RCC 7860 (cell line): ENCODE results near the gene LRCOL1.

Experiments used
- DNase-seq: peaks from one replicate; pipeline ENCODE4 v3.0.0-alpha.2; 2015; ENCODE audit warnings: low spot score
- FAIRE-seq: peaks from 2 replicates; lab custom pipeline; 2012; peaks lifted over from hg19 to GRCh38; lab: Jason Lieb, UNC

The LRCOL1 gene

DNA sequence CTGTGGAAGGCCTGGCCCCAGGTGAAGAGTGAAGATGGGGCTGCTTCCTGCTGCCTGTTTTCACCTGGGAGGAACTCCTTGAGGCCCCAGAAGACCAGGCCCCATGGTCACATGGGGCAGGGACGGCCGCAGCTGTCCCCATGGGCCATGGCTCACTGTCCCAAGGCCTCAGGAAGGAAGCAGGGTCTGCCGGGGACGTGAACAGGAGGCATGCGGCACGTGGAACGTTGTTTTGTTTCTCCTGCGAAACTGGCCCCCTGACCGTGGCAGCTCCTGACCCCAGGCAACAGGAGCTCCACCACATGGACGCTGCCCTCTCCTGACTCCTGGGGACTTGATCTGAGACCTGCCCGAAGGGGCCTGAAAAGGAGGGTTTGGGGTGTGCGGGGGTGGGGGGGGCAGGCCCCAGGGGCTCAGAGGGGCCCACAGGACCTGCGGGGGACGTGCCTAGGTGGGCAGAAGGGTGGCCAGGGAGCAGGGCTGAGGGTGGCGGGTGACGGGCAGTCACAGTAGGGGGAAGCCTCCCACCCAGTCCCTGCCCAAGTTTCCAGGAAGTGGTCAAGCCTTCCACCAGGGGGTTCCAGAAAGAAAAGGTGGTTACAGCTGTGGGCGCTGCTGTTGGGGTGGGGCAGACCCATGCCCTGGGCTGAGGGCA lies 41.4 kb downstream of the LRCOL1 start:
- DNase-seq = no peak
- FAIRE-seq = no peak

DNA sequence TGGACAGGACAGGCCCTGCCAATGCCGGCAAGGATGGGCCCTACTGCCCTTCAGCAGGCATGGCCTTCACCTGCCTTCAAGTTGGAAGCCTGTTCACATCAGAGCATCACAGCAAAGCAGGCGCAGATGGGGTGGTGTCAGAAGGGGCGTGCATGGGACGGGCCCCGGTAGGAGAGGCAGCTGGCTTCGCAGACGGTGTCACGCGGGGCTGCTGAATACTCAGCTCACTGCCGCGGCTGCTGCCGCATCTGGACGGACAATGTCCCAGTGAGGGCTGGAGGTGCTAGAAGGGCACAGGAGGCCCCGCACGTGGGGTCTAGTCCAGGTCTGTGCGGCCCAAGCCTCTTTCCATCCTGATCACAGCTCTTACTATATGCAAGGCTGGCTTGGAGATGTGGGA lies 42.1 kb downstream of the LRCOL1 start:
- FAIRE-seq (no peak), DNase-seq (no peak)

DNA sequence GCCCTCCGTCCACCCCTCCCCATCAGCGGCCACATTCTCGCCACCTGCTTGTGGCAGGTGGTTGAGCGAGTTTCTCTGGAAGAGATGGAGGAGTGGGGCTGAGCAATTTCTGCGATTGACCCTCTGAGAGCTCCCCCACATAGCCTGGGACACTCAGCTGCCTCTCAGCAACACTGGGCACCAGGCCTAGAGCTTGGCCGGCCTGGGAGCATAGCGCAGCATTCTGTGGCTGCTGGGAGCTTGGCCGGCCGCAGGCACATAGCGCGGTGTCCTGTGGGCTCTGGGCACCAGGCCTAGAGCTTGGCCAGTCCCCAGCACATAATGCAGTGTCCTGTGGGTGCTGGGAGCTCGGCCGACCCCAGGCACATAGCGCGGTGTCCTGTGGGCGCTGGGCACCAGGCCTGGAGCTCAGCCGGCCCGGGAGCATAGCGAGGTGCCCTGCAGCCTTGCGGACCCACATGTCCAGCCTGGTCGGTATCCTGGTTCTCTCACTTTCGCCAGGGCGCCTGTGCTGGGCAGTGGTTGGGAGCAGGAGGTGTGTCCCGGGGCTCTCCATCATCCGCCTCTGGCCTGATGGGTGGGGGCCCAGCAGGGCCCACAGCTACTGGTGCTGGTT lies 43.8 kb downstream of the LRCOL1 start:
- DNase-seq (no peak), FAIRE-seq (no peak)

DNA sequence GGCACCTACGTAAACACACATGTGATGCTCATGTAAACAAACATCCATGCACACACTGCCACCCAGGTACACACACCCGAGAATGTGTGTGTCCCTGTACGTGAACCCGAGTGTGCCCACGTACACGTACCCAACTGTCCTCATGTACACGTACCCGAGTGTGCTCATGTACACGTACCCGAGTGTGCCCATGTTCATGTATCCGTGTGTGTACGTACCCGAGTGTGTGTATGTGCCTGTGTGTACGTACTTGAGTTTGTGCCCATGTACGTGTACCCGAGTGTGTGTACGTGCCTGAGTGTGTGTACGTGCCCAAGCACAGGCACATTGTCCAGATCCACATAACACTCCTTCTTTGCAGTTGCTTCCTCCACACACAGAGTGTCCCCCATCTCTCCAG lies 45.0 kb downstream of the LRCOL1 start:
- DNase-seq (no peak), FAIRE-seq (no peak)

DNA sequence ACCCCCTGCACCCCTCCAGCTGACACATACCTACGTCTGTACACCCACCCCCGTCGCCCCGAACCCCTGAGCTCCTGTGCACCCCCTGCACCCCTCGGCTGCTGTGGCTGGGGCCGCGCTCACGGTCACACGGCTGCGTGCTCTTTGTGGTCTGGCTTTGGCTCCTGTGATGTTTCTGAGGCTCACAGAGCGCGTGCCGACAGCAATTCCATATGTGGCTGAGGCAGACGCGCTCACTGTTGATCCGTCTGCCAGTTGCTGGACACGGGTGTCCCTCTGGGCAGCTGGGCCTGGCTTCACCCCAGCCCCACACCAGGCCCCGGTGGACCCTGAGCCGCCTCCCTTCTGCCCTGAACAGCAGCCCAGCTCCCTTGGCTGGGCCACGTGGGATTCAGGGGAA lies 46.5 kb downstream of the LRCOL1 start:
- DNase-seq (no peak), FAIRE-seq (no peak)

DNA sequence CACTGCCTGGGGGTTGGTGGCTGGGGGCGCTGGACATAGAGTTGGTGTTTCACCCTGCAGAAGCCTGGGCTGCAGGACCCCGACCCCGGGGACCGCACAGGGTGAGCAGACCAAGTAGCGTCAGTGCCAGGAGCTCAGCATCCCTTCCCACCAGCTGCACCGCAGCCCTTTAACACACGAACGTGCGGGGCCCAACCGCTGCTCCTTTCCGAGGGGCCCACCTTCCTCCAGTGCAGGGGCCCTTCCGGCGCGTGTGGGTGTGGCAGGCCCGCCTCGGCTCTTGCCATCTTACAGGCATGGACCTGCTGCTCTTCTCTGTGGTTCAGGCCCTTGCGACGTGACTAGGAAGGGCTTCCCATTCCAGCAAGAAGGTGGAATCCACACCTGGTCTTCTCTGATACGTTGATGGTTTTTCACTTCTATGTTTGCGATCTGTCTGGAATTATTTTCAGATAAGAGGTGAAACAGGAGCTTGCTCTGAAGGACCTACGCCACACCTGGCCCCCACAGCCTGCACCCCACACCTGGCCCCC lies 47.8 kb downstream of the LRCOL1 start:
- FAIRE-seq (no peak), DNase-seq (no peak)

DNA sequence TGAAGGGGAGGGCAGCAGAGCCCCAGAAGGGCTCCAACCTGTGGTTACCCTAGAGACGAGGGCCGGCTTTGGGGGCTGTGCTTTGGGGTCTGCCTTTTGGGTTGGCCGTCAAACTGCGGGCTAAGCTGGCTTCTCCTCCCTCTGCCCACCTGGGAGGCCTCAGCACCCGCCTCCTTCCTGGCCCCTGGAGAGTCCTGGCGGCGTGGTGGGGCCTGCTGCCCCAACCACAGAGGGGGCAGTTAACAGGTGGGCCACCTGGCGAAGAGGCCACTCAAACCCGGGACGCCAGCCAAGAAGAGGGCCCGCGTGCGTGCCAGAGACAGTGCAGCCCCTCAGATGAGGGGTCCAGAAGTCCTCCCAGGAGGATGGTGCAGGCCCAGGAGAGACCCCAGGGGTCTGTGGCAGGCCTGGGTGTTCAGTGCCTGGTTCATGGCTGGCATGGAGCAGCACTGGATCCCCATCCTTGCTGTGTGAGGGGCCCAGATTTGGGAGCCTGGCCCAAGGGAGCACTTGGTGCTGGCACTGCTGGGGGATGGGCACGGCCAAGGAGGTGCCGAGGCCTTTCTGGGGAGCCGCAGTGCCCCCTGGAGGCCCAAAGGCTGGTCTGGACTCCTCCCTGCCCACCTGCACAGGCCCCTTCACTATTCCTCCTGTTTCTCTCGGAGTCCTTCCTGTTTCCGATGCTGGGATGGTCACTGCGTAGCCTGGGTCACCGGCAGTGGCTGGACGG lies 48.8 kb downstream of the LRCOL1 start:
- no peak for FAIRE-seq
- DNase-seq = no peak

DNA sequence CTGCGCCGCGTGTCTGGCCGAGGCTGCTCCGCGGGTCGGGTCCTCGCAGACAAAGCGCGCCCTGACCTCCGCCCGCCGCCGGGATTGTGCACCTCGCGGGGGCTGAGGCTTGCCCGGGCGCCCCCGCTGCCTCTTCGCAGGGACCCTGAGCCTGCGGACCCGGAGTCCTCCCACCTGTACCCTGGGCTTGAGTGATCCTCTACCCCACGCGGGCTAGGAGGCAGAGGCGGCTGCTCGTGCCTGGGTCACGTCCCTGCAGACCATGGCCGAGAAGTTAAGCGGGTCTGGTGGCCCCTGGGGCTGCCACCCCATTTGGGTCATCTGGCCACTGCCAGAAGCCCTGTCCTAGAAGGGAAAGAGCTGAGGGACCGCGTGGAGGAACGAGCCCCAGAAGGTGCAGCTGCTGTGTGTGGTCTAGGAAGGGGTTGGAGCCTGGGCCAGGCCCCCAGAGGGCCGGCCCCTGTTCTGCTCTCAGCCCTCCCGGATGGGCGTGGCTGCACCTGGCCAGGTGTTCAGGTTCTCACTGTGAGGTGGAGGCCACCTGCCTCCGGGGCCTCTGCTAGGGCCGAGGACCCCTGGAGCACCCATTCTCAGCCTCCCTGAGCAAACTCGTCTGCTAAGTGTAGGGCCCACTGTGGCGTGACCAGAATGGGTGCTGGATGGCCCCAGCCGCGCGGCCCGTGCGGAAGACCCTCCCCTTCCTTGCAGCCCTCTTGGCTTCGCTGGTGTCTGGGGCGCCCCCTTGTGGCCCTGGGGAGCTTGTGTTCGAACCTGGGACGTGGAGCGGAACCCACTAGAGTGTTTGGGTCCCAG lies 49.6 kb downstream of the LRCOL1 start:
- no peak for FAIRE-seq
- DNase-seq = peak; percentile 45

DNA sequence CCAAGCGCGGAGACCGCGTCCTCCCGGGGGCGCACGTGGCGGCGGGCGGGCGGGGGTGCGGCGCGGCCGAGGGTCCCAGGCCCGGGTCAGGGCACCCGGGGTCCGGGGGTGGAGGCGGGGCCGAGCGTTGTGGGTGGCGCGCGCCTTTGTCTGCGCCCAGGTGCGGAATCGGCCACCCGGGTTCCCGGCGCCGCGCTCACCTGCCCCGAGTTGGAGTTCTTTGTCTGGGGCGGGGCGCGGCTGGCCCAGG lies 50.1 kb downstream of the LRCOL1 start:
- FAIRE-seq = no peak

DNA sequence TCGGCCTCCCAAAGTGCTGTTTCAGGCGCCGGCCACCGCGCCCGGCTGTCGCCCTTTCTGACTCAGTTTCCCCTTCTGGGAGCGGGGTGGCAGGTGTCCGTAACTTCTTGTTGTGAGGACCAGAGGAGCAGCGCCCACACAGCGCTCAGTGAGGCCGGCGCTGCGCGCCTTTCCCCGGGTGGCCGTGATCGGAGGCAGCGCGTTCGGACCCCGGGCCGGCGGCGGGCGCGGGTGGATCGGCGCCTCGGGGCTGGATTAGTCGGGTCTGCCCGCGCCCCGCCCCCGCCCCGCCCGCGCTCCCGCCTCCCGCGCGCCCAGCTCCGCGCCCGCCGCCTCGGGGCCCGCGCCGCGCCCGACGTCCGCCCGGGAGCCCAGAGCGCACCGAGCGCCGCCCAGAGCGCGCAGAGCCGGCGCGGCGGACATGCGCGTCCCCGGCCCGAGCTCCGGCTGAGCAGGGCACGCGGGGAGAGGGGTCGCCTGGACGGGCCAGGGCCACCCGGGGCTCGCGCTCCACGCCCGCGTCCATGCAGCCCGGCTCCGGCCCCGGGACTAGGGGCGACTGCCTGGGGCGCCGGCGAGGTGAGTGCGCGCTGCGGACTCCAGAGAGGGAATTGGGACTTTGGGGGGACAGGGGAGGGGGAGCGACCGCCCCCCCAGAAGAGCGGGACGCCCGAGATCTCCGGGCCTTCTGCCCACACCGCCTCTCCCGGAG lies 50.6 kb downstream of the LRCOL1 start:
- FAIRE-seq (no peak), DNase-seq (peak; percentile 8)

More for the DNA sequence above, 50.1 kb downstream of the LRCOL1 start:
- no peak for DNase-seq

DNA sequence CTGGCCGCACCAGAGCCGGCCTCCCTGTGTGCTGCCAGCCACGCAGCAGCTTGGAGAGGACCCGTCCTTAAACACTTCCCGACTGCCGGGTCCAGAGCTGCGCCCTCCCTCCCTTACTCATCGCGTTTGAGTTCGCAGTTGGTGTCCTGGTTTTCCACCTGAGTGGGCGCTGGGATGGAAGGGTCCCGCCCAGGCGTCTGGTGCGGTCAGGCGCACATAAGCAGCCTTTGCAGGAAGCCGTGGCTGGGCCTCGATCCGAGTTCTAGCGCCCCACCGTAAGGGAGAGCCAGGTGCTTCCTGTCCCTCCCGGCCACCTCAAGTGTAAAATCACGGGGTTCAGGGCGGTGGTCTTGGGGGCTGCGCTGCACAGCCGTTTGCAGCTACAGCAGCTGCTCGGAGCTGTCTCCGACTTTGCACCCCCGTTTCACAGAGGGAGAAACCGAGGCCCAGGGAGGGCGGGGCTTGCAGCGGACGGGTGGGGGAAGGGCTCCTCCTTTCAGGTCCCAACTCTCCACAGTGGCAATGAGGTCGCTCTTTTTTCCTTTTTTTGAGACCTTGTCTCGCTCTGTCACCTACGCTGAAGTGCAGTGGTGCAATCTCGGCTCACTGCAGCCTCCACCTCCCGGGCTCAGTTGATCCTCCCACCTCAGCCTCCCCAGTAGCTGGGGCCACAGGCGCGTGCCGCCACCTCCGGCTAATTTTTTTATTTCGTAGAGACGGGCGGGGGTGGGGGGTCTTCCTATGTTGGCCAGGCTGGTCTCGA lies 51.3 kb downstream of the LRCOL1 start:
- FAIRE-seq = peak; percentile 78
- DNase-seq = peak; percentile 75

DNA sequence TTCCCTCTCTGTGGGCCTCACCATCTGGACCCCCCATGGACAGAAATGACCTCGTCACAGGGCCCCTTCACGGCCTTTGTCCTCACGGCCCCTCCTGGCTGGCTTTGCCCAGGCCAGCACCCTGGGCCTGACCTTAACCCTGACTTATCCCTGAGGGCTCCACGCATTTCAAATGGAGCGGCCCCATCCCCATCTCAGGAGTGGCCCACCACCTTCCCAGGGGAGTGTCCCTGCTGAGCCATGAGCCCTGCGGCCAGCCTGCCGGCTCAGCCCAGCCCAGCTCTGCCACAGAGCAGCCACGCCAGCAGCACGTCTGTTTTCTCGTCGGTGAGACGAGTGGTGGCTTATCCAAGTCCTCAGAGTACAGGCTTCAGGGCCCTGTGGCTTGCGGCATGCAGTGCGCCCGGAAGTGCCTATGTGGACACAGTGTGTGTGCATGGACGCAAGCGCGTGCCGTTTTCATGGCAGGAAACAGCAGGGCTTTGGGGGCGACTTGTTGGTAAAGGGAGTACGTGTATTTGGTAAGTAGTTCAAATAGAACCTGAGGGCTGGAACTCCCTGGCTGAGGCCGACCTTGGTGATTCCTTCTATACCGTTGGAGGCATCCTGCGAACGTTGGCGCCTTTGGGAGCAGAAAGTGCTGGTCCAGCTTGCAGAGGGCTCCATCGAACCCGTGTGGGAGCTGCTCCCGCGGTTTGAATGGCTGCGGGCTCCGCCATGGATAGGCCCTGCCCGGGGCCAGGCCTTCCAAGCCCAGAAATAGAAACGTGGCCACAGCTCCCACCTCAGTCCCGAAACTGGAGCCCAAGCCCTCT lies 52.1 kb downstream of the LRCOL1 start:
- FAIRE-seq (no peak), DNase-seq (no peak)

DNA sequence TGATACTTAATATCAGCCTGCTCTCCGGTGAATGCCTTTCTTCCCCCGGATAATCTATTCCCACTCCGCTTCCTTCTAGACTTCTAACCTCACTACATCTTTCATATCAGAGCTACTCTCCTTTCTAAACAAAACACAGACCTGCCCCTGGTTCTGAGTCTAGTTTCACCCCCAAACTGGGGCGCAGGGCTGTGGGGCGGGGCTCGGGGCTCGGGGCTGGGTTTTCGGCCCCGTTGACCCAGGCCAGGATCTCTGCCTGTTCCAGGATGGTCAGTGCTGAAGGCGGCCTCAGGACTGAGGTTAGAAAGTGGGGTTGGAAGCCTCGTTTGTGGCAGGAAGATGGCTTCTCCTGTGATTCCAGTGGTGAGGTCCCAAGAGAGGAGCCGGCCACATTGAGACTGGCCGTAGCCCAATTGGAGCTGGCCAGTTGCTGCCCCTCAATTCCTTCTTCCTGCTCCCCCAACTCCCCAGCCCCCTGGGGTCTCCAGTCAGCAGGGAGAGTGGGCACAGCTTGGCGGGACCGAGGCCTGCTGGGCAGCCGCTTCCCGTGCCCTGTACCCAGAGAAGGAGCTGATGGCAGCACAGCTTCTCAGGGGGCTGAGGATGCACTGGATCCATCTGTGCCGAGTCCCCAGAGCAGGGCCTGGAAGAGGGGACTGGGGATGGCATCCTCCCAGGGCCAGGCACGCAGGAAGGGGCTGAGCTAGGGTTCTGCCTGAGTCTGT lies 52.9 kb downstream of the LRCOL1 start:
- FAIRE-seq = no peak

DNA sequence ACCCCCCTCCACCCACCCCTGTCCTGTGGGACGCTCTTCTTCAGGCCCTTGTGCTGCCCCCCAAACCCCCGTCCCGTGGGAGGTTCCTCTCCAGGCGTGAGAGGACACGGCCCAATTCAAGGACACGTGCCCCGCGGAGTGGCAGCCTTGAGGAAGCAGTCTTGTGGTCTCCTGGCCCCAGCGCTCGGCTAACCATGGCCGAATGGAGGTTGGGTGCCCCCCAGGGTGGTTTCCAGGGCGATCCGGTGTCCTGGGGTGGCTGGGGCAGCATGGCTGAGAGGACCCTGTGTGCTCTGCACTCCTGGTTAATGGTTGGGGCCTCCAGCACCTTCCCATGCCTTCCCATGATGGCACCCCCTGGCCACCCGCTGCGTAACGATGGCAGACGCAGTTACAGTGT lies 53.6 kb downstream of the LRCOL1 start:
- no peak for FAIRE-seq
- no peak for DNase-seq

More for the DNA sequence above, 52.9 kb downstream of the LRCOL1 start:
- no peak for DNase-seq

DNA sequence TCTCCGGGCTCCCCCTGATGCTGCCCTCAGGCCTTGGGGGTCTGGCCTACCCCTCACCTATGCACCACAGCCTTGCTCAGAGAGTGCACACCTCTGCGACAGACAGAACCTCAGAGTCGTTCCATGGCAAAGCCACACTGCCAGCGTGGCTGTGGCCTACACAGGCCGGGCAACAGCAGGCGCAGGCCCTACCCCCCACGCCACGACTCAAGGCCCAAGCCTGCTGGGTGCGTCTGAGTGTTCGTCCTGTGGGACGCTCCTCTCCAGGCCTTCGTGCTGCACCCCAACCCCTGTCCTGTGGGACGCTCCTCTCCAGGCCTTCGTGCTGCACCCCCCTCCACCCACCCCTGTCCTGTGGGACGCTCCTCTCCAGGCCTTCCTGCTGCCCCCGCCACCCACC lies 54.2 kb downstream of the LRCOL1 start:
- DNase-seq (no peak), FAIRE-seq (no peak)

DNA sequence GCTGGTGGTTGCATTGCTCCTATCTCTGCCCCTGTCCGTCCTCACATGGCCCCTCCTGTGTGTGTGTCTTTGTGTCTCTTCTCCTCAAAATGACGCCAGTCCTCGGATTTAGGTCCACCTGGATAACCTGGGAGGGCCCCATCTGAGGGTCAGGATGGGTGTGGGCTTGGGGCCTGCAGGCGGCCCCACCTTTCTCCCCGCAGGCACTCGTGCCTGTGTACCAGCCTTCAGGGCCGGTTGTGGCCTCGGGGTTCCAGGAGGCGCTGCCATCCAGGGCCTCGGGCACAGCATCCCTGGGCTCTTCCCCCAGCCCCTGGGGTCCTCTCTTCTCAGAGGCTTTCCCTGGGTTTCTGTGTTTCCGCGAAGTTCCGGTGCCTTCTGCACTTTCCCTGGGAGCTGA lies 54.7 kb downstream of the LRCOL1 start:
- no peak for FAIRE-seq

DNA sequence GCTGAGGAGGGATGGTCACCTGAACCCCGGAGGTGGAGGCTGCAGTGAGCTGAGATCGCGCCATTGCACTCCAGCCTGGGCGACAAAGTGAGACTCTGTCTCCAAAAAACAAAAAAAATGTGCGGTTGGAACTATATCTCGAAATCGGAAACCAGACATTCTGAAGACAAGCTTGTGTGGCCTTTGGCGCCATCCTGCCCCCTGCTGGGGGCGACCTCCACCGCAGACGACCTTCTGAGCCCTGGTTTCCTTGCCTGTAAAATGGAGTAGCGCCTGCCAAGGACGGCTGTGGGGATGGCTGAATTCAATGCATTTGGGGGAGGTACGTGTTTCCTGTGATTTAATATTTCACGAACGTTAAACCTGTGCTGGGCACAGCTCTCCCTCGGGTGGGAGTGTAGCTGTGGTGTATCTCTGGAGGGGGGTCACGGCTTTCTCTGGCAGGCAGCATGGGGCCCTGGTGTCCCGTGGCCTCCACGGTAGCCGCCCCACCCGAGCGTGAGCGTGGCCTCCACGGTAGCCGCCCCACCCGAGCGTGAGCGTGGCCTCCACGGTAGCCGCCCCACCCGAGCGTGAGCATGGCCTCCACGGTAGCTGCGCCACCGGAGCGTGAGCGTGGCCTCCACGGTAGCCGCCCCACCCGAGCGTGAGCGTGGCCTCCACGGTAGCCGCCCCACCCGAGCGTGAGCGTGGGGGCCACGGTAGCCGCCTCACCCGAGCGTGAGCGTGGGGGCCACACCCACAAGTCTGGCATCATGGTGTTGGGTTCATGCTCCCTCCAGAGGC lies 55.3 kb downstream of the LRCOL1 start:
- DNase-seq (no peak), FAIRE-seq (no peak)

More for the DNA sequence above, 54.7 kb downstream of the LRCOL1 start:
- DNase-seq = no peak
